Hepatocyte (in vitro differentiated cells): ENCODE results near the gene SLC38A11. TPM values are rescaled to one million over a fixed set of nuclear protein-coding genes. Genes with fewer than 3 reads are reported as not detected.

Source experiments
- DNase-seq: peaks from one replicate; pipeline ENCODE4 v3.0.0-alpha.2; 2016; ENCODE audit warnings: low spot score
- H2AFZ ChIP-seq: fragments of 200-600 bp; sonication (generic); 2 replicates; pipeline ENCODE4 v1.6.0; 2016; ENCODE audit warnings: antibody characterized with exemption, mild to moderate bottlenecking
- H3K27ac ChIP-seq: fragments of 200-600 bp; sonication (generic); 2 replicates; pipeline ENCODE4 v1.5.1; 2016; ENCODE audit warnings: mild to moderate bottlenecking
- H3K27me3 ChIP-seq: fragments of 200-600 bp; sonication (generic); 2 replicates; pipeline ENCODE4 v1.6.1; 2016
- H3K36me3 ChIP-seq: fragments of 200-600 bp; sonication (generic); replicated peaks from 2 replicates; pipeline ENCODE4 v1.5.1; 2016; ENCODE audit warnings: low read depth; ENCODE audit not compliant: insufficient read depth
- H3K4me1 ChIP-seq: fragments of 200-600 bp; sonication (generic); 2 replicates; pipeline ENCODE4 v1.5.1; 2016; ENCODE audit warnings: mild to moderate bottlenecking, moderate library complexity; ENCODE audit not compliant: insufficient read depth
- H3K4me2 ChIP-seq: fragments of 200-600 bp; sonication (generic); 2 replicates; pipeline ENCODE4 v1.6.0; 2016
- H3K4me3 ChIP-seq: fragments of 200-600 bp; sonication (generic); 2 replicates; pipeline ENCODE4 v1.5.1; 2016; ENCODE audit warnings: mild to moderate bottlenecking
- H3K79me2 ChIP-seq: fragments of 200-600 bp; sonication (generic); 2 replicates; pipeline ENCODE4 v1.6.0; 2017; ENCODE audit warnings: mild to moderate bottlenecking
- H3K9me2 ChIP-seq: fragments of 200-600 bp; sonication (generic); replicated peaks from 2 replicates; pipeline ENCODE4 v1.6.0; 2017; ENCODE audit warnings: mild to moderate bottlenecking; ENCODE audit not compliant: insufficient read depth
- H3K9me3 ChIP-seq: fragments of 200-600 bp; sonication (generic); 2 replicates; pipeline ENCODE4 v1.5.1; 2016; ENCODE audit warnings: low read depth, mild to moderate bottlenecking
- H4K20me1 ChIP-seq: fragments of 200-600 bp; sonication (generic); 2 replicates; pipeline ENCODE4 v1.6.0; 2016; ENCODE audit warnings: mild to moderate bottlenecking; ENCODE audit not compliant: insufficient read depth, poor library complexity, severe bottlenecking
- CTCF ChIP-seq: fragments of 200-600 bp; sonication (generic); IDR thresholded peaks from 2 replicates; pipeline ENCODE4 v1.5.1; 2016; ENCODE audit warnings: antibody characterized with exemption, mild to moderate bottlenecking; ENCODE audit not compliant: poor library complexity
- EZH2 ChIP-seq: fragments of 200-600 bp; sonication (generic); IDR thresholded peaks from 2 replicates; pipeline ENCODE4 v1.6.1; 2016; ENCODE audit warnings: antibody characterized with exemption, mild to moderate bottlenecking, borderline replicate concordance
- EZH2phosphoT487 ChIP-seq: fragments of 200-600 bp; sonication (generic); IDR thresholded peaks from one replicate; pipeline ENCODE4 v1.6.1; 2018; ENCODE audit warnings: antibody characterized with exemption, mild to moderate bottlenecking, low read depth, moderate library complexity; ENCODE audit not compliant: unreplicated experiment, severe bottlenecking
- WGBS: methylation state at CpG from one replicate; pipeline ENCODE4 v1.1.6; 2016; ENCODE audit warnings: low lambda C conversion rate; ENCODE audit errors: missing lambda C conversion rate; 5-methylcytosine and 5-hydroxymethylcytosine counted together
- polyA plus RNA-seq: library from polyadenylated mRNA; unstranded; fragments of >200 nt; fragmentation: Nextera tagmentation; extraction: Ambion mirVana; gene quantifications from 2 replicates; pipeline ENCODE4 v1.2.1, GENCODE V29; 2016
- total RNA-seq: library from RNA; depleted of rRNA; stranded (reverse); fragments of >200 nt; gene quantifications from 2 replicates; pipeline ENCODE4 v1.2.3, GENCODE V29; 2014

Gene SLC38A11
- total and polyA plus RNA-seq, 2 experiments from 2014 or later, result 7.7 to 8.4 TPM

GRCh38 chr2:164943289-164943688 is 12.0 kb downstream of the SLC38A11 start:
- TF ChIP-seq EZH2phosphoT487 (no peak), CTCF (no peak), EZH2 (no peak)

GRCh38 chr2:164937864-164938401 is 17.4 kb downstream of the SLC38A11 start:
- Histone ChIP-seq H3K27me3 (no peaks in the 10 kb centered on the region), H3K9me2 (no peaks in the 10 kb centered on the region), H3K36me3 (no peaks in the 10 kb centered on the region), H3K27ac (peak overlapping the region; percentile 47), H3K4me2 (peak overlapping the region; percentile 55), H3K9me3 (no peaks in the 10 kb centered on the region), H4K20me1 (no peaks in the 10 kb centered on the region), H2AFZ (no peak overlapping the region), H3K79me2 (no peaks in the 10 kb centered on the region), H3K4me3 (no peak overlapping the region), H3K4me1 (no peaks in the 10 kb centered on the region)
- DNase-seq, result peak; percentile 8
- 16% methylated on average over 3 of the region's 3 CpGs for WGBS
- no peak for TF ChIP-seq EZH2
- TF ChIP-seq EZH2phosphoT487, result no peak
- no peak for TF ChIP-seq CTCF

More at GRCh38 chr2:164943289-164943688, 12.0 kb downstream of the SLC38A11 start:
- H3K4me3 ChIP-seq, result no peak overlapping the region
- H3K27ac ChIP-seq, result no peak overlapping the region
- no peak overlapping the region for H3K4me2 ChIP-seq
- DNase-seq, result no peak
- H3K36me3 ChIP-seq, result no peaks in the 10 kb centered on the region
- H3K9me2 ChIP-seq, result no peaks in the 10 kb centered on the region
- H3K4me1 ChIP-seq, result no peaks in the 10 kb centered on the region
- WGBS, result 86% methylated on average over 1 of the region's 1 CpG
- no peaks in the 10 kb centered on the region for H3K9me3 ChIP-seq
- peak overlapping the region; percentile 19 for H2AFZ ChIP-seq
- H3K27me3 ChIP-seq, result no peaks in the 10 kb centered on the region
- H3K79me2 ChIP-seq, result no peaks in the 10 kb centered on the region
- no peaks in the 10 kb centered on the region for H4K20me1 ChIP-seq

GRCh38 chr2:164935118-164936101 is 19.9 kb downstream of the SLC38A11 start:
- no peaks in the 10 kb centered on the region for H3K36me3 ChIP-seq
- no peak for DNase-seq

More at GRCh38 chr2:164935118-164936101, 19.9 kb downstream of the SLC38A11 start:
- no peak overlapping the region for H3K27ac ChIP-seq
- no peak overlapping the region for H3K4me2 ChIP-seq
- no peak overlapping the region for H3K4me3 ChIP-seq
- H4K20me1 ChIP-seq, result no peaks in the 10 kb centered on the region
- no peaks in the 10 kb centered on the region for H3K9me3 ChIP-seq
- no peaks in the 10 kb centered on the region for H3K9me2 ChIP-seq
- WGBS, result 85% methylated on average over 5 of the region's 5 CpGs
- TF ChIP-seq CTCF, result no peak
- no peak for TF ChIP-seq EZH2phosphoT487
- TF ChIP-seq EZH2, result no peak
- H2AFZ ChIP-seq, result no peak overlapping the region
- H3K27me3 ChIP-seq, result no peaks in the 10 kb centered on the region
- no peaks in the 10 kb centered on the region for H3K79me2 ChIP-seq
- H3K4me1 ChIP-seq, result no peaks in the 10 kb centered on the region
